ENCODE data around the gene HNRNPH2. TPM values are rescaled to one million over a fixed set of nuclear protein-coding genes. Genes with fewer than 3 reads are reported as not detected.

Gene HNRNPH2
- total and polyA plus RNA-seq, 2 experiments from 2014 or later = 76.9 to 189 TPM

DNA sequence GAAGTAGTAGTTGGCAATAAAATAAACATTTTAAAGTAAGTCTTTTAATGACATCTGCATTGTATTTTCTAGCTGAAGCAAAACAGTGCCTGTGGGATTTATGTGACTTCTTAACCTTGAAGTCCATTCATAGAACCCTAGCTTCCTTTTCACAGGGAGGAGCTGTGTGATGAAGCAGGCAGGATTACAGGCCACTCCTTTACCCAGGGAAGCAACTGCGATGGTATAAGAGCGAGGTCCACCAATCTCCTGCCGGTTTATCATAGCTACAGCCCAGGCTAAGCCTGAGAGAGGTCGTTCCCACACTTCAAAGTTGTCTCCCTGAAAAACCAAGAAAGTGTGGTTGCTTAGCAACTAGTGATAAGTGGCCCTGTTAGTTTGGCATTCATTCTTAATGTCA lies 10.2 kb upstream of the HNRNPH2 start:
- DNase-seq (ENCODE audit: low read depth in 1 of 2, low spot score in 1 of 2) = peak; percentile 30 to 41
- H3K36me3 ChIP-seq = peaks cover 3% of the 10 kb centered on the region
- H3K27me3 ChIP-seq = no peaks in the 10 kb centered on the region
- H3K4me1 ChIP-seq (ENCODE audit: low read depth) = peaks cover 4% of the 10 kb centered on the region
- no peak overlapping the region for H3K4me3 ChIP-seq
- TF ChIP-seq, protein P1, sequence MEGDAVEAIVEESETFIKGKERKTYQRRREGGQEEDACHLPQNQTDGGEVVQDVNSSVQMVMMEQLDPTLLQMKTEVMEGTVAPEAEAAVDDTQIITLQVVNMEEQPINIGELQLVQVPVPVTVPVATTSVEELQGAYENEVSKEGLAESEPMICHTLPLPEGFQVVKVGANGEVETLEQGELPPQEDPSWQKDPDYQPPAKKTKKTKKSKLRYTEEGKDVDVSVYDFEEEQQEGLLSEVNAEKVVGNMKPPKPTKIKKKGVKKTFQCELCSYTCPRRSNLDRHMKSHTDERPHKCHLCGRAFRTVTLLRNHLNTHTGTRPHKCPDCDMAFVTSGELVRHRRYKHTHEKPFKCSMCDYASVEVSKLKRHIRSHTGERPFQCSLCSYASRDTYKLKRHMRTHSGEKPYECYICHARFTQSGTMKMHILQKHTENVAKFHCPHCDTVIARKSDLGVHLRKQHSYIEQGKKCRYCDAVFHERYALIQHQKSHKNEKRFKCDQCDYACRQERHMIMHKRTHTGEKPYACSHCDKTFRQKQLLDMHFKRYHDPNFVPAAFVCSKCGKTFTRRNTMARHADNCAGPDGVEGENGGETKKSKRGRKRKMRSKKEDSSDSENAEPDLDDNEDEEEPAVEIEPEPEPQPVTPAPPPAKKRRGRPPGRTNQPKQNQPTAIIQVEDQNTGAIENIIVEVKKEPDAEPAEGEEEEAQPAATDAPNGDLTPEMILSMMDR (IDR thresholded peaks at IDR 0.05; ENCODE audit: low read depth, low read length) = no peak
- H3K27ac ChIP-seq = peak overlapping the region; percentile 66
- H3K9me3 ChIP-seq (ENCODE audit: low read depth) = no peaks in the 10 kb centered on the region

GRCh38 chrX:101398694-101399093 lies 9.3 kb upstream of the HNRNPH2 start:
- TF ChIP-seq, protein P1 (IDR thresholded peaks at IDR 0.05; ENCODE audit: low read depth, low read length) = no peak
- peak overlapping the region; percentile 44 for H3K27ac ChIP-seq
- H3K4me3 ChIP-seq = no peak overlapping the region
- peaks cover under 1% of the 10 kb centered on the region for H3K36me3 ChIP-seq
- H3K27me3 ChIP-seq = no peaks in the 10 kb centered on the region
- no peaks in the 10 kb centered on the region for H3K9me3 ChIP-seq (ENCODE audit: low read depth)
- H3K4me1 ChIP-seq (ENCODE audit: low read depth) = peaks cover 4% of the 10 kb centered on the region
- no peak for DNase-seq (ENCODE audit: low read depth in 1 of 2, low spot score in 1 of 2)

DNA sequence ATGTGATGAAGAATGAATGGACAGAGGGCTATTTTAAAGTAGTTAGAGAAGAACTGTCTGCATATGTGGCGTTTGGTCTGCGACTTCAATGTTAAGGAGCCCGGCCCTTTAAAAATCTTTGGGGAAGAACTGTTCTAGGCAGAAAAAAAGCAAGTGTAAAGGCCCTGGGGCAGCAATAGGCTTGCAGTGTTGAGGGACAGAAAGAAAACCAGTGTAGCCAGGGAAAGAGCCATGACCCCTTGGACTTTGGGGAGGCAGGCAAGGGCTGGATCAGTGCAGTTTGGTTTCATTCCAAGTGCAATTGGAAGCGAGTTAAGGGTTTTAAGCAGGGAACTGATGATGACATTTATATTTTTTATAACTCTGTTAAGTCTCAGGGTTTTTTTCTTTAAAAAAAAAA lies 8.2 kb upstream of the HNRNPH2 start:
- DNase-seq (ENCODE audit: low read depth in 1 of 2, low spot score in 1 of 2) = no peak
- H3K4me1 ChIP-seq (ENCODE audit: low read depth) = peaks cover 4% of the 10 kb centered on the region
- no peak overlapping the region for H3K27ac ChIP-seq
- H3K4me3 ChIP-seq = no peak overlapping the region
- H3K36me3 ChIP-seq = no peaks in the 10 kb centered on the region
- TF ChIP-seq, protein P1 (IDR thresholded peaks at IDR 0.05; ENCODE audit: low read depth, low read length) = no peak
- no peaks in the 10 kb centered on the region for H3K27me3 ChIP-seq
- H3K9me3 ChIP-seq (ENCODE audit: low read depth) = no peaks in the 10 kb centered on the region

DNA sequence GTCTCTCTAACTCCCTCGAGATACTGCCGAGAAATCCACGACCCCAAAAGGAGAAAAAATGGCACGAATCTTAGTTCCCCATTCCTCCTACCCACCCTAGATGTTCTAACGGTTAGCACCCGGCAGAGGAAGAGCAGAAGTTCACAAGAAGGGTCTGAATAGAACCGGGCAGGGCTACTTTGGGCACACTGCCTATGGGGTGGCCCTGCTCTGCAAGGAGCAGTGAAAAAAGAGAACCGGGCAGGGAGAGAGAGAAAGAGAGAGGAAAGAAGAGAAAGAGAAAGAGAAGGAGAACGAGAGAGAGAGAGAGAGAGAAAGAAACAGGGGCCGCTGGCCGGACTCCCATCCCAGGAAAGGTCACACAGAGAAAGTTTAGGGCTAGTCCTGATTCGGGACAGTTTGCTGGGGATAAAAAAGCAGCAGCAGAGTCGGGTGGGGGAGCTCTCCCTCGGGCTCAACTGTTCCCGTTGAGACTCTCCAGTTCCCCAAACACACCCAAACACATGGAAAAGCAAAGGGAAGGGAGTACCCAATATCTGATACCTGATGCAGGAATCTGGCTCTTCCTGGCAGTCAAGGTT lies 765 bp upstream of the HNRNPH2 start:
- H3K27ac ChIP-seq = peak overlapping the region; percentile 100
- no peak for DNase-seq (ENCODE audit: low read depth in 1 of 2, low spot score in 1 of 2)
- TF ChIP-seq, protein P1 (IDR thresholded peaks at IDR 0.05; ENCODE audit: low read depth, low read length) = no peak

GRCh38 chrX:101408532-101408841 lies 465 bp downstream of the HNRNPH2 start:
- Histone ChIP-seq H3K4me1 (ENCODE audit: low read depth) (no peaks in the 10 kb centered on the region), H3K27me3 (no peaks in the 10 kb centered on the region), H3K4me3 (peak overlapping the region; percentile 60), H3K27ac (peak overlapping the region; percentile 100), H3K9me3 (ENCODE audit: low read depth) (no peaks in the 10 kb centered on the region), H3K36me3 (no peaks in the 10 kb centered on the region)
- no peak for DNase-seq (ENCODE audit: low read depth in 1 of 2, low spot score in 1 of 2)
- TF ChIP-seq, protein P1 (IDR thresholded peaks at IDR 0.05; ENCODE audit: low read depth, low read length) = no peak

More for the DNA sequence above, 765 bp upstream of the HNRNPH2 start:
- Histone ChIP-seq H3K4me1 (ENCODE audit: low read depth) (no peaks in the 10 kb centered on the region), H3K4me3 (peak overlapping the region; percentile 60), H3K36me3 (no peaks in the 10 kb centered on the region), H3K9me3 (ENCODE audit: low read depth) (no peaks in the 10 kb centered on the region), H3K27me3 (no peaks in the 10 kb centered on the region)

Data from cardiac muscle cell (in vitro differentiated cells and primary cell).